Dendritic cell treated with granulocyte-macrophage colony-stimulating factor and Interleukin-4, amounts not matched to agents 40 ng/mL and 50 ng/mL, for 4 days (primary cell): ENCODE measurements around the gene TRIM71.
"Not testable (repeated sequence)": the region's sequence is repeated elsewhere in the genome, so short reads cannot be mapped to it uniquely, and the experiment has no call there.

Experiments
- H3K27ac Mint-ChIP-seq: one replicate; pipeline ENCODE4 v1.8.0; 2022; ENCODE audit warnings: mild to moderate bottlenecking, mixed read lengths
- H3K27me3 Mint-ChIP-seq: one replicate; pipeline ENCODE4 v1.8.0; 2022; ENCODE audit warnings: mild to moderate bottlenecking, mixed read lengths
- H3K36me3 Mint-ChIP-seq: one replicate; pipeline ENCODE4 v1.8.0; 2022; ENCODE audit warnings: low read depth, mixed read lengths
- H3K4me1 Mint-ChIP-seq: one replicate; pipeline ENCODE4 v1.8.0; 2022; ENCODE audit warnings: low read depth, mixed read lengths
- H3K4me3 Mint-ChIP-seq: one replicate; pipeline ENCODE4 v1.8.0; 2022; ENCODE audit warnings: mild to moderate bottlenecking, moderate library complexity, mixed read lengths
- H3K9me3 Mint-ChIP-seq: one replicate; pipeline ENCODE4 v1.8.0; 2022; ENCODE audit warnings: mixed read lengths
- intact Hi-C: fragments of 100-400 bp; cut with micrococcal nuclease; formaldehyde crosslinking; loops from one replicate; pipeline ENCODE4 v1.15.0; 2022

The TRIM71 gene

GRCh38 chr3:32945598-32945997 is 127.8 kb downstream of the TRIM71 start:
- H3K27me3 Mint-ChIP-seq, H3K9me3 Mint-ChIP-seq, H3K4me3 Mint-ChIP-seq, H3K4me1 Mint-ChIP-seq, H3K36me3 Mint-ChIP-seq, H3K27ac Mint-ChIP-seq, intact Hi-C loops: not testable (repeated sequence)

GRCh38 chr3:32946973-32947788 is 129.4 kb downstream of the TRIM71 start:
- no peak overlapping the region for H3K27ac Mint-ChIP-seq
- no peaks in the 10 kb centered on the region for H3K36me3 Mint-ChIP-seq
- no peaks in the 10 kb centered on the region for H3K27me3 Mint-ChIP-seq
- H3K4me1 Mint-ChIP-seq, result peaks cover 6% of the 10 kb centered on the region
- no peaks in the 10 kb centered on the region for H3K9me3 Mint-ChIP-seq
- no peak overlapping the region for H3K4me3 Mint-ChIP-seq
- intact Hi-C loops, result loop anchor here (1.0 to 2.0 kb wide), 3 partner anchors 118 to 426 kb away; no protein-coding TSS in a partner anchor
